Measurements from ENCODE around the gene FAR2.
"Not testable (repeated sequence)": the region's sequence is repeated elsewhere in the genome, so short reads cannot be mapped to it uniquely, and the experiment has no call there.

The FAR2 gene

GRCh38 chr12:29148911-29149690 lies at the start of gene FAR2:
Gene FAR2 (plus strand): TSS chr12:29149278. CDS start chr12:29270450, 121,172 bp downstream.
- no peak for DNase-seq (ENCODE audit: low spot score)

GRCh38 chr12:29102741-29103140 lies 46.3 kb upstream of the FAR2 start:
- no peak for DNase-seq (ENCODE audit: low spot score)

- no peak for DNase-seq (ENCODE audit: low spot score)
Observed at GRCh38 chr12:29103539-29103974, 45.5 kb upstream of the FAR2 start.

GRCh38 chr12:29104516-29104915 lies 44.6 kb upstream of the FAR2 start:
- DNase-seq (ENCODE audit: low spot score) = no peak

- no peak for DNase-seq (ENCODE audit: low spot score)
Observed at GRCh38 chr12:29110506-29111442, 38.3 kb upstream of the FAR2 start.

- DNase-seq (ENCODE audit: low spot score) = no peak
Observed at GRCh38 chr12:29113101-29113500, 36.0 kb upstream of the FAR2 start.

- no peak for DNase-seq (ENCODE audit: low spot score)
Observed at GRCh38 chr12:29116414-29116813, 32.7 kb upstream of the FAR2 start.

- no peak for DNase-seq (ENCODE audit: low spot score)
Observed at GRCh38 chr12:29131539-29131938, 17.5 kb upstream of the FAR2 start.

- DNase-seq (ENCODE audit: low spot score) = no peak
Observed at GRCh38 chr12:29132316-29132715, 16.8 kb upstream of the FAR2 start.

- no peak for DNase-seq (ENCODE audit: low spot score)
Observed at GRCh38 chr12:29133181-29133580, 15.9 kb upstream of the FAR2 start.

- DNase-seq (ENCODE audit: low spot score) = no peak
Observed at GRCh38 chr12:29133680-29134079, 15.4 kb upstream of the FAR2 start.

- DNase-seq (ENCODE audit: low spot score) = not testable (repeated sequence)
Observed at GRCh38 chr12:29138256-29138655, 10.8 kb upstream of the FAR2 start.

- DNase-seq (ENCODE audit: low spot score) = not testable (repeated sequence)
Observed at GRCh38 chr12:29138855-29139254, 10.2 kb upstream of the FAR2 start.

GRCh38 chr12:29145372-29146170 lies 3.5 kb upstream of the FAR2 start:
- no peak for DNase-seq (ENCODE audit: low spot score)

- DNase-seq (ENCODE audit: low spot score) = no peak
Observed at GRCh38 chr12:29146196-29146595, 2.9 kb upstream of the FAR2 start.

- no peak for DNase-seq (ENCODE audit: low spot score)
Observed at GRCh38 chr12:29147731-29148595, 1.1 kb upstream of the FAR2 start.

GRCh38 chr12:29148596-29148910 lies 525 bp upstream of the FAR2 start:
- no peak for DNase-seq (ENCODE audit: low spot score)

GRCh38 chr12:29149691-29150281 lies 708 bp downstream of the FAR2 start:
- DNase-seq (ENCODE audit: low spot score) = no peak

GRCh38 chr12:29150462-29150861 lies 1.4 kb downstream of the FAR2 start:
- no peak for DNase-seq (ENCODE audit: low spot score)

- DNase-seq (ENCODE audit: low spot score) = no peak
Observed at GRCh38 chr12:29152223-29152868, 3.3 kb downstream of the FAR2 start.

Measured in hematopoietic multipotent progenitor cell treated with erythropoietin and hydrocortisone succinate and interleukin-3 and kit ligand, for 17 days (in vitro differentiated cells).